NOMO-1 treated with DMSO at 0.1 percent for 48 hours (cell line): ENCODE results near the gene ETV5.

Experiments
- DNase-seq: peaks from one replicate; lab custom pipeline; 2025; ENCODE audit not compliant: unreplicated experiment; lab: John Stamatoyannopoulos, UW

The ETV5 gene

DNA sequence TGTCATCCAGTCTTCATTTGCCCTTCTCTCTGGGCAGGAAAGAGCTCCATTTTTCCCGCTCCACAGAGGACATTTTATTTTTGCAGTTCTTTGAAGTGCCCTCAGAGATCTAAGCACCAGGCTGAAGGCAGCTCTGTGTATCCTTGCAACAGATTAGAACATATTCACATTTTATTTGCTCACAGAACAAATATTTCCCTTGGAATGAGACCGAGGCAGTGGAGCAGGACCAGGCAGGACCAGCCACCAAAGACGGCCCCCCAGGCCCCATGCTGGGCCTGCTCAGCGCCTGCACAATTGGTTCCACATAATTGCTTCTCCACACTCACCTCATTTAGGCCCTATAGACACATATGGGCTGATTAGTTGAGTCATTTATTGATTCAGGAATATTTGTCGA, 15.7 kb upstream of the ETV5 start:
- no peak for DNase-seq

DNA sequence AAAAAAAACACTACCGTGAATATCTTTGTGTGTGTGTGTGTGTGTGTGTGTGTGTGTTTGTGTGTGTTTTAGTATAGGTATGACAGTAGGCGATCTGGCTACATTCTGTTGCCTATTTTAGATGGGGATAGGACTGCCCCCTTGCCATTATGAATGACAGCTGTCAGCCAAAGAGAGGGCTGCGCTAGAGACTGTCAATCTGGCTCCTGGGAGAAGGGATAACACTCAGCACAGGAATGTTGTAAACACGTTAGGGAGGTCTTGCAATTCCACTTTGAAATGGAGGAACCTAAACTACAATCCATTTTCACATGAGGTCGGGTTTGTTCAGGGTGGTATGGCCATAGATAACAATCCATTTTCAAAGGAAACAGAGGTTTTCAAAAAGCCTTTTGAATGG, 14.1 kb upstream of the ETV5 start:
- no peak for DNase-seq

DNA sequence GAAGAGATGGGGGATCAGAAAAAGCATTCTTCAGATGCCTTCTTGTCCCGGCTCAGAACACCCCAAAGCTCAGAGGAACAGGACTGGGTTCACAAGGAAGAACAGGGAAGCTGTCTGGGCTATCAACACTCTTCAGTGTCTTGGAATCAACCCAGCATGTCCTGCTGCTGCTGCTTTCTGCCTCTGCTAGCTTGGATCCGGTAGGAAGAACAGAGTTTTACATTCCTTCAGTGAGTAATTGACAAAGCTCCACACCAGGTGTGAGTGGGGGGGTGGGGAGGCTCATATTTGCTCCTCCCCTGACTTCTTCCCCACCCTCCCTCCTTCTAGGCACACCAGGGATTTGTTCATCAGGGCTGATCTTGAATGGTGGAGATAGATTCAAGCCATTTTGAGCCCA, 13.1 kb upstream of the ETV5 start:
- DNase-seq, result no peak

DNA sequence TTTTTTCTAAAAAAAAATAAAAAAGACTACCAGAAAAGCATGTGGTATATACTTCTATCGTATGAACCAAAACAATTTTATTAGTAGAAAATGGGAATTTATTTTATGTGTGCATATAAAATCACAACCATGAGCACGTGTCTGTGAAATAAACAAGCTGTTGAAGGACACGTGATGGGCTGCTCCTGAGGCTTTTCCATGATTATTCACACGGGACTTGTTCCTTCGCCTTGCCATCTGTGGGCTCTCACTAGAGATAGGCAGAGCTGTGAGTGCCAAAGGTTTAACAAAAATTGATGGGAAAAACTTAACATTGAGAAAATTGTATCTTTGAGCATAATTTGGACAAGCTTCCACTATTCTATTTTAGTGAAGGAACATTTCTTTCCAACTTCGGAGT, 12.4 kb upstream of the ETV5 start:
- DNase-seq, result no peak

DNA sequence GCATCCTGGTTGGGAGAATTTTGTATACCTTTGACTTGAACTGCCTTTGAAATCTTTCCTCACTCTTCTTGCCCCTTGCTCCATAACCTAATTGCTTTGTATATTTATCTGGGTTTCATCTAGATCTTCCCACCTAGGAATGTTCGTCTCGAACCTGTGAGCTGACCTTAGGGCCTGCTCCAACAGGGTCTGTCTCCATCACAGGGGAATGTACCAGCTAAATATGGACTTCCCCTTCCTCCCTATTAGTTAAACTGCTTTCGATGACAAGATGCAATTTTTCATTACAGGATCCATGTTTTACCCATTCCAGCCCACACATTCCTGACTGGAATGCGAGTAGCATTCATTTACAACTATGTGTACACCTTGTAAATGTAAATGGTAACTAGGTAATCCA, 10.6 kb upstream of the ETV5 start:
- no peak for DNase-seq

DNA sequence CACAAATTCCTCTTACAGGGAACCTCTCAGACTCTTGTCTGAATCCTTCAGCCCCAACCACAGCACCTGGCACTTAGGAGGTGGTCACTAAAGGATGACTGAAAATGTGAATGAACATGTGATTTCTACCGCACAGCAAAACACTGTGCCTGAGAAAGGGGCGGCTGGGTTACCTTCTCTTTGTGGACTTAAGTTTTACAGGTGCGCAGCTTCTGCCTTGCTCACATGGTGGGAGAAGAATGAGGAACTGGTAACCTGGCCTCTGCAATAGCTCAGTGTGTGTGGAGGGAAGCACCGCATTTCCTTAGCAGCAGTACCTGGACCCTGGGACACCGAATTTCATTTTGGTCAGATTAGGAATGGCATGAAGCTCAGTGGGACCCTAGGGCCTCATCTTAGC, 9.8 kb upstream of the ETV5 start:
- DNase-seq, result no peak

DNA sequence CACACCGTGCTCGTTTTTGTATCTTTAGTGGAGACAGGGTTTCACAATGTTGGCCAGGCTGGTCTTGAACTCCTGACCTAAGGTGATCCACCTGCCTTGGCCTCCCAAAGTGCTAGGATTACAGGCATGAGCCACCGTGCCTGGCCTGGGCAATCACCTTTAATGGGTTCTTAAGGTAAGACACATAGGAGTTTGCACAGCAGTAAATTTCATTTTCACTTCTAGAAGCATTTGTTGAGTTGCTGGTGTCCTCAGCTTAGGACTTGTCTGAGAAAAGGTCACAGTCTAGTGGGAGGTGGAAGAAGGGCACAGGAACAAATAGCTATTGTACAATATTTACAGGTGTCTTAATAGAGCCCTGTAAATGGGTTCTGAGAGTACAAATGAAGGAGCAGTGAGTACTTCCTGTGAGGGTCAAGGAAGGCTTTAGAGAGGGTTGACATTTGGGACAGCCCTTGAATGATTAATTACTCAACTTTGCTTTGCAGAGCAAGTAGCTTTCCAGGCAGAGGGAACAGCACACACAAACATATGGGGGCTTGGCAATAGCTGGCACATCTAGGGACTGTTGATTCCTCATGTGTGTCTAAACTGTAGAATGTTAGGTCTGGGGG, 8.7 kb upstream of the ETV5 start:
- DNase-seq, result no peak

DNA sequence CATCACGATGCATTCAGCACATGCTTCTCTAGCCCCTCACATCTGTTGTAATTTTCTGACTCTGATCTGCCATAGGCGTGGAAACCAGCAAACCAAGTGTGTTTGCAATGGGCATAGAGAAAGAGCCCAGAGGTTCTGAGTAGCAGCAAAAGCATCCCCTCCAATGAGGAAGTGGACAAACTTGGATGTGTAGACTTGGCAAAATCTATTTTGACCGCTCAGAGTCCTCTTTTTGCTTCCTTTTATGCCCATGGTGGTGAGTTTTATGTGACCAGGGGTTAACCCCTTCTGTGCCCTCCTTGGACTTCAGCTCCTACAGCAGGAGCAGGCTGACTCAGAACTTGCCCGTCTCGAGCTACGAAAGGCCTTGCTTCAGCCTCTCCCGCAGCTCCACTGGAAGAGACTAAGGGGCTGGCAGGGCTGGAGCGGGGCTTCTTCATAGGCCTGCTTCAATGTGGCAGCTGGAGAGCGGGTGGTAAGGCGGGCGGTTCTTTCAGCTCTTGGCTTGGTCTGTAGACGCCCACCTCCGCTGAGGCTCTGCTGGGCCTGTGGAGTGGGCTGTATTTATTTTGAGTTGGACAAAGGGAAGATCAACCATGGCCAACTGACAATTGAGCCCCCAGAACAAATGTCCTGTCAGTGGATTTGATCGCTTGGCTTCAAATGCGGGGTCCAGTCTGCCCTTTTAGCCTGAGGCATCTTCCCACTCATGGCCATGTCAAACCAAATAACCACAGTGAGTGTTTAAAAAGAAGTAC, 6.5 kb upstream of the ETV5 start:
- peak; percentile 66 for DNase-seq

DNA sequence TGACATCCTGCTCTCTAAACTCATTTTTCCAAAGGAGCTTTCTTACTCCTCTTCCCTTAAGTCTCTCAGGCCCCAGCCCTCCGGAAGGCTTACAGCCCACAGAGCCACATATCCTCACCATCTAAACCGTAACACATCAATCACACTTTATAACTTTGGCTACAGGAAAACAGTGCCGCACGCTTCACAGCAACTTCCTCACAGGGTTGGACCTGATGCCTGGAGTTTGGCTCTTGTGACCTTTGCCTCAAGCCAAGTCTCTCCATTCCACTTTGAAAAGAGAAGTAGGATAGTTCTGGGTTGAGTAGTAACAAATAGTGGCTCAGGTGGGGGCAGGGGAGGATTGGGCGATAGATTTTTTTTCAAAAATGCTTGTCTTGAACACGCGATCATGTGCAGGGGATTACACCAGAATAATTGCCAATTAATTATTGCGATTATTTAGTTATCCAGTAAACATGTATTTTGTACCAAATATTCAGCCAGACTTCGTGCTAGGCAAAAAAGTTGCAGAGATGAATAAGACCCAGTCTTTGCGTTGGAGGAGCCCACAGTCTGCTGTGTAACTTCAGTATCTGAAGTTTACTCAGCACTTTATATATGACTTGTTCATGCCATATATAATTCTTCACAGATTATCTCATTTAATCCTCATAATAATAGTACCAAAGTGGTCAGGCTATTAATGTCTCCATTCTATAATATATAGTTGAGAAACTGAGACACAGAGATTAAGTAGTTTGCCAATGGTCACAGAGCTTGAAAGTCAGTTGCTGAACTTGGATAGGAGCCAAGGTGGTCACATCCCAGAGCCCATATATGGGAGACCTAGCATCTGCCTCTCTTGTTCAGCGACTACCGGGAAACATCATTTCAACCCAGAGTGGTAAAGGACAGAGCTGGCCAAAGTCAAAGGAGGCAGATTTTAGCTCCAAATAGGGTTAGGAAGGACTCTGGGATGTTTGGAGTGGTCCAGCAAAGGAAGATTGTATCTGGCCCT, 2.4 kb upstream of the ETV5 start:
- DNase-seq, result peak; percentile 69

DNA sequence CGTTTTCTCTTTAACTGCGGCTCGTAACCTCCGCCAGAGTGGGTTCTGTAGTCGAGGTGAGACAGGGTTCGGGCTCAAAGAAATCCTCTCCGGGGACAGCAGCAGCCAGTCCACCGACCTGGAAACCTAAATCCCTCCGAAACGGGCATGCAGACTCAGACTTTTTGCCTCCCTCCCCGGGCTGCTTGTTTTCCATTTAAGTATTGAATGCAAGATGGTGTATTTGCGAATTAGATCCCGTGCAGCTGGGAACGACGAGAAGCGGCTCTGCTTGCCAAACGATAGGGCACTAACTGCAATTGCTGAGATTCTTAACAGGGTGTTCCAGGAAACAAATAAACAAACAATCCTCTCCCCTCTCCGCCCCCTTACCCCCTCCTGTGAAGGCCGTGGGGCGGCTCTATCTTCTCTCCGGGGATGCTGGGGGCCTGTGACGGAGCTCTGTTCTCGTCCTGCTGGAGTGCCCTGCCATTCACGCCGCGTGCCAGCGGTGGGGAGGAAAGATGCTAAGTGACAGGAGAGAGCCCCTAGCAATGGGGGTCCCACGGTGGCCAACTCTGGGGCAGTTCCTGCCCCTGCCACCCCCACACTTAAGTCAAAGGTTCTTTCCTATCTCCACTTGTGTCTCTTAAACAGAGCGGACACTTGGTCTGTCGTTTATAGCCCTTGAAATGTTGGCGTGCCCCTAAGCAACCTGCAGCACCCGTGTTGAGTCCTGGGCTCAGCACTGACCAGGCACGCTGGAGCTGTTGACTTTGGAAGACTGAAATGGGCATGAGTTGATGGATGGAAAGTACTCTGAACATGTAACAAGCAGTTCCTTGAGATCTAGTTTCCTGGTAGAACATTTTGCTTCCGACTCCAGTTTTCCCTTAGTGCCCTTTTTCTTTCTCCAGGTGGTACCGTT, 1.3 kb upstream of the ETV5 start:
- DNase-seq, result no peak

DNA sequence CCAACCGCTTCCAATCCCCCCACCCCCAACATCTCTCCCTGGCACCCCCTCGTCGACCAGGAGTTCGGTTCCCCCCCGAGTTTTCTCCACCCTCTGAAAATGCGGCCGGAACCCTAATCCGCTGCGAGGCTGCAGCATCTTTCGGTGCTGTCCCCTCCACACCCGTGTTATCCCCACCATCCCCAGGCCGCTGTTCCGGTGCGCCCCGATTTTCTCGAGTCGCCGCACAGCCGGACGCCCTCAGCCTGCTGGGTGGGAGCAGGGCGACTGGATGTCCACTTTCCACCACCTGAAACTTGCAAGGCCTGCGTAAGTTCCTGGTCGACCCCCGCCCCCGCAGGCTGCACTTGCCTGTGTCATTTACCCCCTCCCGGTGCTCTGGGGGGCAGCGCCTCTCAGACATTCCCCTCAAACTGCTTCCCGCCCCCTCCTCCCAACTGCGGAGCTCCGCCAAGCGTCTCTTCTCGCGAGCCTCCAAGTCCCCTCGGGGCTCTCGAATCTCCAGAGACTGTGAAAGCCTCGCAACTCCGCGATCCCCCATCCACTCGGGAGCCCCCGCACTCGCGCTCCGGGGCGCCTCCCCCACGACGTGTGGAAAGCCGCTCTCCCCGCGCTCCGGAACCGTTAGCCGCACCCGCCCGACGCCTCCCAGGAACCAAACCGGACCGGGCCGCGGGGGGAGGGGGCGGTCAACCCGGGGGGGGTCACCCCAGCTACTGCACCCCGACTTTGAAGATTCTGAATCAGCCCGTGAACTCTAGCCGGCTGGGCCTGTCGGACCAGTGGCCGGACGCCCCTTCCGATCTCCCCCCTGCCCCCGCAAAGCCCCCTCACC, 566 bp downstream of the ETV5 start:
- DNase-seq, result peak; percentile 26

- DNase-seq, result peak; percentile 73
These were observed 1.4 kb downstream of the ETV5 start for GRCh38 chr3:186107215-186108105.

DNA sequence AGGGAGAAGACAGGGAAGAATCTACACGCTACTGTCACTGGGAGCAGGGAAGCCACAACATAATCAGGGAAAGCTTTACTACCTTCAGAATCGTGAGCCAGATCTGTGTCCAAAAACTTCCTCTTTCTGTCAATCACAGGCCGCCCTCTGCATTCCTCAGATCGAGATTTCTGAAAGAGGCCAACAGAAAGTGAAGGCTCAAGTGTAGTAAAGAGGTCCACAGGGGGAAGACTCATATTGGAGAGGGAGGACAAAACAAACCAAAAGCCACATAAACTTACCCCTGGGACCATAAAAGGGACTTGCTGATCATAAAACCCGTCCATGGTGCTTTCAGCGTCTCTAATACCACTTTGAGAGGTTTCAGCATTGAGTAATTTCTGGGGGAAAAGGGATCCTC, 3.3 kb downstream of the ETV5 start:
- peak; percentile 13 for DNase-seq

DNA sequence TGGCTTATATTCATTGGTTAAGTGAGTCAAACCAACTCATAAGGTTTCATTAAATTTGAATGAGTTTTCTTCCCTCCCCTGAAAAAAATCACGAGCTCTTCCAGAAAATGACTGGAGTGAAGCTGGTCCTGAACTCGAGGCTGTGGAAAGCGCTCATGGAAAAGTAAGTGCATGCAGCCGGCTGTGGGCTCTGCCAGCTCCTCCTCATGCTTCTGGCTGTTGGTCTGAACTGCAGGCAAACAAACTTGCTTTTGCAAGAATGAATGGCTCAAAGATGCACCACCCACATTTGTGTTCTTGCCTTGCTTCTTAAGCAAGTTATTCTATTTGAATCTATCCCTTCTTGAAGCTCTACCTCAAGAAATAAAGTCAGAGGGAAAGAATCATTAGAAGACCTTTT, 6.2 kb downstream of the ETV5 start:
- no peak for DNase-seq

GRCh38 chr3:186100398-186100797, 8.5 kb downstream of the ETV5 start:
- no peak for DNase-seq

DNA sequence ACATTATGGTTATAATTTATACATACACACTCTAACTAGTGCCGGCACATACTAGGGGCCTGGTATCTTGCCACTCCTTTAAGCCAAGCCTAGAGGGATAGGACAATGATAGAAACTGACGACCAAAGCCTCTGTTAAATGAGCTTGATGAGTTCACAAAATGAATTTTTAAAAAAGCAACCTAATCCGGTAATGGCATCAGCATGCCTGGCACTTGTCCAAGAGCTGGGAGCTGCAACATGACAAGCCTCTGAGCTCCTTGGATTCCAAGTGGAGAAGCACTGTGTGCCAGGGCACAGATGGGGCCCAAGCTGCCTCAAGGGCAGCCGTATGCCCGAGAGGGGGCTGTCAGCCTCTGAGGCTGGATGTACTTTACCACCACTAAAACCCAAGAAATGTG, 9.7 kb downstream of the ETV5 start:
- DNase-seq, result no peak

DNA sequence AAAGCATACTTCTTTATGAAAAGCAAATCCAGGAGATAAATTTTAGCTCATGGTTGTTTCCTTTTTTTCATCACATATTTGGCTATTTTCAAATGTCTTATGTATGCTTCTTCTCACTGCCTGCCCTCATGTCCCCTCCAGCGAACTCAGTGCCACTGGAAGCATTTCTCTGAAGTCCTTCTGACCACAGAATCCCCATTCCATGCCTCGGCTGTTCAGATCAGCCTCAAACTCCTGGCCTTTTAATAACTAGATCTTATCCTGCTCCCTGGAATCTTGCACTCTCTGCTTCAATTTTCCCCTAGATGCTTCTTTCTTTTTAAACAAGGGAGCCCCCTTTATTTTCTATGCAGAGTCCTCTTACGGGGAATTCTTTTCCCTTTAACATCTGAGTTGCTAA, 10.1 kb downstream of the ETV5 start:
- no peak for DNase-seq

DNA sequence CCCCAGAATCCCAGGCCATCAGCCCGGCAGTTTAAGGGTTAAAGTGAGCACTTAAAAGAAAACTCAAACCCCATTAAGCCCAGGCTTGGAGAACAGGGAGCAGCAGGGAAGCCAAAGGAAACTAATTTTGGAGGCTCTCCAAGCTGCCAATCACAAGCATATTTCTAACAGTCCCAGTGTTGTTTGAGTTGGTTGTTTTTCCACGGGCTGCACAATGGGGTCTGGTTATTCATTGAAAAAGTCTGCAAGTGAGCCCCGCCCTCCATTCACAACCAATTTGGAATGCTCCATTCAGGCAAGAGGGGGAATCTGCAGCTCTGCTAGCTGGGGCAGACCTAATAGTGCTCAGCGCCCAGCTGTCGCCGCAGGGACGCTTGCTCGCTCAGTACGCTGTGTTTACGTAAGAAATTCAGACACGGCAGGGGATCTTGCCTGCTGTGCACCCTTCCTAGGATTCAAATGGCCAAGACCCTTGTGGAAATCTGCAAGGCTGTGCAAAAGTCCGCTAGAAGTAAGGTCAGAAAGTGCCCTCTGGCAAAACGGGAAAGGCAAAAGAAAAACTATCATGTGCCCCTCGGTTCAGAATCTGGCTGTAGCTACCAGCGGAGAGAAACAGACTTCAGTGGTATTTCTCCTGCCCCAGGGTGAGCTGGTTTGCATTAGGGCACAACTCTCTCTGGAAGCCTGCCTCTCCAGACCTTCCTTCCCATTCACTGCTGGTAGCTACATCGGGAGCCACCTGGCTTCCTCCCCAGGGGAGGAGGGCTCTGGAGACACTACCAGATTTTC, 11.0 kb downstream of the ETV5 start:
- DNase-seq, result peak; percentile 7
